Measurements from ENCODE around the gene TUBAL3.
"Not testable (repeated sequence)": the region's sequence is repeated elsewhere in the genome, so short reads cannot be mapped to it uniquely, and the experiment has no call there.

The TUBAL3 gene

DNA sequence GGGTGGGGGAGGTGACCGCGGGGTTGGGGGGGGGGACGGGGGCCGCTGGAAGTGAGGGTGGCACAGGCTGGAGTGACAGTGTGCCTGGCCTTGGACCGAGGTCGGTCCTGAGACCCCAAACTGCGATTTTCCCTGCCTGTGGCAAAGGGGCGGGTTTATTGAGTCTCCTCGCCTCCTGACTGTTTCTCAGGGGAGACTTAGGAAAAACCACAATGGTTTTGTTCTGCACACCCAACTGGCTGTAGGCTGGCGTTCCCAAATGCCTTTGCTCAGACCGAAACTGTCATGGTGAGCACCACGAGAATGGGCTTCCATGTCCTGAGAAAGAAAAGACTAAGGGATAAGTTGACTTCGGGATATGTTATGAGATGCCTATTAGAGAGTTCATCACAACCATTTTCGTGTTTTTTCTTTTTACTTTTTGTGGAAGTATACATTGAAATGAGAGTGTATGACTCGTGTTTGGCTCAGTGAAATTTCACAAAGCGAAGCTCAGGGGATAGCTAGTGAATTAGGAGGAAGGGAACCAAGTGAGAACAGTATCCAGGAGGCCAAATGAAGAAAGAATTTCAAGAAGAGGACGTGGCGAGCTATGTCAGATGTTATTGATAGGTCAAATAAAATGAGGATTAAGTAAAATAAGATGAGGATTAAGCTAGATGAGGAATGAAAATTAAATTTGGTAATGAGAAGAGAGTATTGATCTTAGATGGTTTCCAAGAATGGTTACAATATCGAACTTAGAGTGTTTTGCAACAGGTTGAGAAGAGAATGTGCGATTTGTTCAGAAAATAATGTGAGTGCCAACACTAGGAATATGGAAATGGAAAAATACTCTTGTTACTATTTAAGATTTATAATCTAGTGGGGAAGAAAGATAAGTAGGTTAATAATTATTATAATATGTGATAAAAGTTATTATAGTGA is 8.6 kb upstream of the TUBAL3 start:
- no peak for TF ChIP-seq CTCF (IDR thresholded peaks at IDR 0.05)
- Histone ChIP-seq H3K36me3 (ENCODE audit: control insufficient read depth, insufficient read depth, low read length) (no peaks in the 10 kb centered on the region), H3K4me2 (ENCODE audit: low read length) (peak overlapping the region; percentile 85), H2AFZ (peak overlapping the region; percentile 61), H3K9me3 (ENCODE audit: control insufficient read depth, low read length) (no peaks in the 10 kb centered on the region), H3K27ac (no peak overlapping the region), H3K27me3 (ENCODE audit: control insufficient read depth, insufficient read depth, low read length) (no peaks in the 10 kb centered on the region), H3K79me2 (peaks cover 12% of the 10 kb centered on the region), H3K4me1 (peaks cover 2% of the 10 kb centered on the region), H3K9ac (no peak overlapping the region), H3K4me3 (ENCODE audit: low read depth, low read length) (peak overlapping the region; percentile 59)

GRCh38 chr10:5412277-5412941 is 7.8 kb upstream of the TUBAL3 start, which contains the start of gene NET1:
NET1 (plus strand) TSS chr10:5412557; CDS start chr10:5412693, 136 bp downstream.
- TF ChIP-seq CTCF (IDR thresholded peaks at IDR 0.05), result no peak

DNA sequence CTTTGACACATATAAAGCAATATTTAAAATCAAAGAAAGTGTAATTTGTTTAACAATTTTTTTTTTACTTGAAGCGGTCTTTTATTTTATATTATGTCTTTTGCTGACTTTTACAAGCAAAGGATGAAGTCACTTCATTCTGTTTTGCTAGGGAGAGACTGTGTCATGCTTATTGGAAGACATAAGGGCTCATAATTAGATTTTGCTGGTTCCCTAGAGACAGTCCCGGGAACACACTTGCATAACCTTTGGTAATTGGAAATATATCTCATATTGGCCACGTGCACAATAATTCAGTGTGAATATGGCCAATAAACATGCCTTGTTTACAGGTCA is 7.3 kb upstream of the TUBAL3 start:
- no peaks in the 10 kb centered on the region for H3K9me3 ChIP-seq (ENCODE audit: control insufficient read depth, low read length)
- peak overlapping the region; percentile 62 for H3K4me2 ChIP-seq (ENCODE audit: low read length)
- H3K27me3 ChIP-seq (ENCODE audit: control insufficient read depth, insufficient read depth, low read length), result no peaks in the 10 kb centered on the region
- H3K79me2 ChIP-seq, result peaks cover 6% of the 10 kb centered on the region
- no peak overlapping the region for H3K9ac ChIP-seq
- peak overlapping the region; percentile 59 for H3K4me3 ChIP-seq (ENCODE audit: low read depth, low read length)
- H3K36me3 ChIP-seq (ENCODE audit: control insufficient read depth, insufficient read depth, low read length), result no peaks in the 10 kb centered on the region
- peak overlapping the region; percentile 64 for H3K27ac ChIP-seq
- H3K4me1 ChIP-seq, result peaks cover 2% of the 10 kb centered on the region
- peak overlapping the region; percentile 86 for H2AFZ ChIP-seq
- TF ChIP-seq CTCF (IDR thresholded peaks at IDR 0.05), result no peak

More at GRCh38 chr10:5412277-5412941, 7.8 kb upstream of the TUBAL3 start, which contains the start of gene NET1:
- Histone ChIP-seq H3K79me2 (peaks cover 10% of the 10 kb centered on the region), H3K27me3 (ENCODE audit: control insufficient read depth, insufficient read depth, low read length) (no peaks in the 10 kb centered on the region), H3K9ac (peak within 1 kb of the TSS; percentile 74), H3K4me2 (ENCODE audit: low read length) (peak within 1 kb of the TSS; percentile 85), H3K9me3 (ENCODE audit: control insufficient read depth, low read length) (no peaks in the 10 kb centered on the region), H3K4me3 (ENCODE audit: low read depth, low read length) (peak within 1 kb of the TSS; percentile 59), H3K4me1 (peaks cover 2% of the 10 kb centered on the region), H2AFZ (peak within 1 kb of the TSS; percentile 86), H3K36me3 (ENCODE audit: control insufficient read depth, insufficient read depth, low read length) (no peaks in the 10 kb centered on the region), H3K27ac (peak within 1 kb of the TSS; percentile 64)

DNA sequence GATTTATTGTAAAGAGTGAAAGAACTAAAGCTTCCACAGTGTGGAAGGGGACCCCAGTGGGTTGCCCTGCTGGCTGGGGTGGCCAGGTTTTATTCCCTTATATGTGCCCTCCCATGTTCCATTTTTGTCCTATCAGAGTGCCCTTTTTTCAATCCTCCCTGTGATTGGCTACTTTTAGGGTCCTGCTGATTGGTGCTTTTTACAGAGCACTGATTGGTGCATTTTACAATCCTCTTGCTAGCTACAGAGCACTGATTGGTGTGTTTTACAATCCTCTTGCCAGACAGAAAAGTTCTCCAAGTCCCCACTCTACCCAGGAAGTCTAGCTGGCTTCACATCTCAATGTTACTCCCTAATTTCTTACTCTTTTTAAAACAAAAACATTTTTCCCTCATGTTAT is 6.2 kb upstream of the TUBAL3 start:
- not testable (repeated sequence) for H3K27ac ChIP-seq; H3K9me3 ChIP-seq (ENCODE audit: control insufficient read depth, low read length); H3K9ac ChIP-seq; H3K4me1 ChIP-seq; H3K4me2 ChIP-seq (ENCODE audit: low read length); H3K79me2 ChIP-seq; H3K4me3 ChIP-seq (ENCODE audit: low read depth, low read length); H3K36me3 ChIP-seq (ENCODE audit: control insufficient read depth, insufficient read depth, low read length); H2AFZ ChIP-seq; H3K27me3 ChIP-seq (ENCODE audit: control insufficient read depth, insufficient read depth, low read length)

DNA sequence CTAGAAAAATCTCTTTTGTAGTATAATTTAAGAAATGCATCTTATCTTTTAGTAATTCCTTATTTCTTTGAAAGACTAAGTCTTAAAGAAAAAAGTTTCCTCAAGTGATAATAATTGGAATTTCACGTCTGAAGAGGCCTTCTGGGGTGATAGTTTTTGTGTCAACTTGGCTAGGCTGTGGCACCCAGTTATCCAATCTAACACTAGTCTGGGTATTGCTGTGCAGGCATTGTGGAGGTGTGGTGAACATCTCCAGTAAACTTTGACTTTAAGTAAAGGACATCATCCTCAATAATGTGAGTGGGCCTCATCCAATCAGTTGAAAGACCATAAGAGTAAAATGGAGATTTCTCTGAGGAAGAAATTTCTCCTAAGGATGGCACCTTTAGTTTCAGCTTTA is 2.3 kb upstream of the TUBAL3 start:
- Histone ChIP-seq H3K79me2 (no peaks in the 10 kb centered on the region), H3K27ac (no peak overlapping the region), H3K4me3 (ENCODE audit: low read depth, low read length) (no peak overlapping the region), H3K4me1 (no peaks in the 10 kb centered on the region), H3K4me2 (ENCODE audit: low read length) (no peak overlapping the region), H3K9ac (no peak overlapping the region), H2AFZ (no peak overlapping the region), H3K27me3 (ENCODE audit: control insufficient read depth, insufficient read depth, low read length) (no peaks in the 10 kb centered on the region), H3K9me3 (ENCODE audit: control insufficient read depth, low read length) (no peaks in the 10 kb centered on the region), H3K36me3 (ENCODE audit: control insufficient read depth, insufficient read depth, low read length) (no peaks in the 10 kb centered on the region)
- TF ChIP-seq CTCF (IDR thresholded peaks at IDR 0.05), result no peak
